Measurements from ENCODE around the gene TMUB1.

TMUB1 gene

DNA sequence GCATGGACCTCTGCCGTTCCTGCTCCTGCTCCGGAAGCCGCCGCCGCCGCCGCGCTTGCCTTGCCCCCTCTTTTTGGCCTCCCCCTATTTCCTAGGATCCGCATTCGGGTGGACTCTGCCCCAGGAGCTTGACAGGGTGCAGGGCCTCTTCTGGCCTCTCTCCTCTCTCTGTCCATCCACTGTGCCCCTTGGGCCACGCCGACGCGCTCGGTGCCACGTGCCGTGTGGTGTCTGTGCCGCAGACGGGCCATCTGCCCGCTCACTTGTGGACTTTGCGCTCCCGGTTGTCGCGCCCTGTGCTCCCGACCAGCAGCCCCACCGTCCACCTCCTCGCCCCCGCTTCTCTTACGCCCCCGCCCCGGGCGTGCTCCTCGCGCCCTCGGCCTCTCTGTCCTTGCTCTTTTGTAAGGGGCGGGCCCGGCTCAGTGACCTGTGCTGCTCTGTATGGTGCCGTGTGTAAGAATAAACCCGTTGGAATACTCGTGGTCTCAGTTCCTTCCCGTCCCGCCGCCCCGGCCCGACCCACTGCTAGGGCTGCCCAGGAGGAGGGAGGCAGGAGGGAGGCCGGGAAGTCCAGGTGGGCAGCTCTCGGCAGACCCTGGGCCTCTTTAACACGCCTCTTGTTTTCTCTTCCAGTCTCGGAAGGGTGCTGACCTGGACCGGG is 40.0 kb upstream of the TMUB1 start:
- H3K9ac ChIP-seq (ENCODE audit: low read depth, low read length, poor library complexity, severe bottlenecking): no peak overlapping the region
- H2AFZ ChIP-seq (ENCODE audit: low read length): no peak overlapping the region
- no peak for TF ChIP-seq EZH2phosphoT487 (IDR thresholded peaks at IDR 0.05; ENCODE audit: borderline replicate concordance)
- TF ChIP-seq, protein P1, sequence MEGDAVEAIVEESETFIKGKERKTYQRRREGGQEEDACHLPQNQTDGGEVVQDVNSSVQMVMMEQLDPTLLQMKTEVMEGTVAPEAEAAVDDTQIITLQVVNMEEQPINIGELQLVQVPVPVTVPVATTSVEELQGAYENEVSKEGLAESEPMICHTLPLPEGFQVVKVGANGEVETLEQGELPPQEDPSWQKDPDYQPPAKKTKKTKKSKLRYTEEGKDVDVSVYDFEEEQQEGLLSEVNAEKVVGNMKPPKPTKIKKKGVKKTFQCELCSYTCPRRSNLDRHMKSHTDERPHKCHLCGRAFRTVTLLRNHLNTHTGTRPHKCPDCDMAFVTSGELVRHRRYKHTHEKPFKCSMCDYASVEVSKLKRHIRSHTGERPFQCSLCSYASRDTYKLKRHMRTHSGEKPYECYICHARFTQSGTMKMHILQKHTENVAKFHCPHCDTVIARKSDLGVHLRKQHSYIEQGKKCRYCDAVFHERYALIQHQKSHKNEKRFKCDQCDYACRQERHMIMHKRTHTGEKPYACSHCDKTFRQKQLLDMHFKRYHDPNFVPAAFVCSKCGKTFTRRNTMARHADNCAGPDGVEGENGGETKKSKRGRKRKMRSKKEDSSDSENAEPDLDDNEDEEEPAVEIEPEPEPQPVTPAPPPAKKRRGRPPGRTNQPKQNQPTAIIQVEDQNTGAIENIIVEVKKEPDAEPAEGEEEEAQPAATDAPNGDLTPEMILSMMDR (conservative IDR thresholded peaks at IDR 0.05; ENCODE audit: low read length): no peak
- H3K27me3 ChIP-seq (ENCODE audit: insufficient read depth, low read length, poor library complexity, severe bottlenecking): no peaks in the 10 kb centered on the region
- H3K79me2 ChIP-seq (ENCODE audit: insufficient read depth, low read length): no peaks in the 10 kb centered on the region
- H3F3A ChIP-seq (ENCODE audit: low read depth): no peaks in the 10 kb centered on the region
- H3K4me2 ChIP-seq (ENCODE audit: low read depth, low read length, poor library complexity, severe bottlenecking): no peak overlapping the region
- H4K20me1 ChIP-seq (ENCODE audit: insufficient read depth, low read length, poor library complexity, severe bottlenecking): no peaks in the 10 kb centered on the region
- no peak overlapping the region for H3K4me3 ChIP-seq (ENCODE audit: low read length, poor library complexity, severe bottlenecking)
- no peaks in the 10 kb centered on the region for H3K9me2 ChIP-seq (replicated peaks; ENCODE audit: low read depth, low read length)
- no peaks in the 10 kb centered on the region for H3K9me3 ChIP-seq (ENCODE audit: insufficient read depth, low read depth, low read length)
- peaks cover 38% of the 10 kb centered on the region; the same call in 1 of the 2 replicates for H3K36me3 ChIP-seq (ENCODE audit: insufficient read depth, low read length)
- no peaks in the 10 kb centered on the region for H3K4me1 ChIP-seq (ENCODE audit: insufficient read depth, low read length, poor library complexity, severe bottlenecking)

GRCh38 chr7:151122796-151123157 is 39.5 kb upstream of the TMUB1 start:
- TF ChIP-seq, protein P1 (conservative IDR thresholded peaks at IDR 0.05; ENCODE audit: low read length): no peak
- no peak for TF ChIP-seq EZH2phosphoT487 (IDR thresholded peaks at IDR 0.05; ENCODE audit: borderline replicate concordance)

GRCh38 chr7:151122276-151122675 is 39.0 kb upstream of the TMUB1 start:
- Histone ChIP-seq H3K4me2 (ENCODE audit: low read depth, low read length, poor library complexity, severe bottlenecking) (no peak overlapping the region), H3K4me3 (ENCODE audit: low read length, poor library complexity, severe bottlenecking) (no peak overlapping the region), H4K20me1 (ENCODE audit: insufficient read depth, low read length, poor library complexity, severe bottlenecking) (no peaks in the 10 kb centered on the region), H3K36me3 (ENCODE audit: insufficient read depth, low read length) (peaks cover 42% of the 10 kb centered on the region; the same call in 1 of the 2 replicates), H3K4me1 (ENCODE audit: insufficient read depth, low read length, poor library complexity, severe bottlenecking) (no peaks in the 10 kb centered on the region), H3F3A (ENCODE audit: low read depth) (no peaks in the 10 kb centered on the region), H3K27me3 (ENCODE audit: insufficient read depth, low read length, poor library complexity, severe bottlenecking) (no peaks in the 10 kb centered on the region), H3K79me2 (ENCODE audit: insufficient read depth, low read length) (no peaks in the 10 kb centered on the region), H2AFZ (ENCODE audit: low read length) (no peak overlapping the region), H3K9ac (ENCODE audit: low read depth, low read length, poor library complexity, severe bottlenecking) (no peak overlapping the region), H3K9me3 (ENCODE audit: insufficient read depth, low read depth, low read length) (no peaks in the 10 kb centered on the region), H3K9me2 (replicated peaks; ENCODE audit: low read depth, low read length) (no peaks in the 10 kb centered on the region)
- TF ChIP-seq EZH2phosphoT487 (IDR thresholded peaks at IDR 0.05; ENCODE audit: borderline replicate concordance): no peak
- TF ChIP-seq, protein P1 (conservative IDR thresholded peaks at IDR 0.05; ENCODE audit: low read length): no peak

More at GRCh38 chr7:151122796-151123157, 39.5 kb upstream of the TMUB1 start:
- Histone ChIP-seq H3K4me1 (ENCODE audit: insufficient read depth, low read length, poor library complexity, severe bottlenecking) (no peaks in the 10 kb centered on the region), H3K9ac (ENCODE audit: low read depth, low read length, poor library complexity, severe bottlenecking) (no peak overlapping the region), H3K36me3 (ENCODE audit: insufficient read depth, low read length) (peaks cover 42% of the 10 kb centered on the region; the same call in 1 of the 2 replicates), H4K20me1 (ENCODE audit: insufficient read depth, low read length, poor library complexity, severe bottlenecking) (no peaks in the 10 kb centered on the region), H3K27me3 (ENCODE audit: insufficient read depth, low read length, poor library complexity, severe bottlenecking) (no peaks in the 10 kb centered on the region), H2AFZ (ENCODE audit: low read length) (no peak overlapping the region), H3K4me2 (ENCODE audit: low read depth, low read length, poor library complexity, severe bottlenecking) (no peak overlapping the region), H3K9me3 (ENCODE audit: insufficient read depth, low read depth, low read length) (no peaks in the 10 kb centered on the region), H3K4me3 (ENCODE audit: low read length, poor library complexity, severe bottlenecking) (no peak overlapping the region), H3K79me2 (ENCODE audit: insufficient read depth, low read length) (no peaks in the 10 kb centered on the region), H3K9me2 (replicated peaks; ENCODE audit: low read depth, low read length) (no peaks in the 10 kb centered on the region), H3F3A (ENCODE audit: low read depth) (no peaks in the 10 kb centered on the region)
